GM19438 (cell line): ENCODE results near the gene GNAS.
"Not testable (repeated sequence)": the region's sequence is repeated elsewhere in the genome, so short reads cannot be mapped to it uniquely, and the experiment has no call there.

Experiments
- ATAC-seq: cut with Tn5 transposase; IDR thresholded peaks from one replicate; pipeline ENCODE4 v1.9.1; 2021; ENCODE audit warnings: low read depth; ENCODE audit not compliant: unreplicated experiment

GNAS gene

GRCh38 chr20:58826271-58826670 is 26.2 kb upstream of the GNAS start:
- ATAC-seq: no peak

GRCh38 chr20:58828136-58828535 is 24.4 kb upstream of the GNAS start:
- no peak for ATAC-seq

- not testable (repeated sequence) for ATAC-seq
Observed at GRCh38 chr20:58828804-58829203, 23.7 kb upstream of the GNAS start.

- no peak for ATAC-seq
Observed at GRCh38 chr20:58829531-58829941, 23.0 kb upstream of the GNAS start.

- no peak for ATAC-seq
Observed at GRCh38 chr20:58832457-58832856, 20.1 kb upstream of the GNAS start.

GRCh38 chr20:58833921-58834320 is 18.6 kb upstream of the GNAS start:
- ATAC-seq: no peak

- ATAC-seq: no peak
Observed at GRCh38 chr20:58835231-58835630, 17.3 kb upstream of the GNAS start.

- no peak for ATAC-seq
Observed at GRCh38 chr20:58836616-58837204, 15.8 kb upstream of the GNAS start.

- ATAC-seq: no peak
Observed at GRCh38 chr20:58837717-58838116, 14.8 kb upstream of the GNAS start.

GRCh38 chr20:58838174-58838573 is 14.3 kb upstream of the GNAS start:
- ATAC-seq: no peak

- no peak for ATAC-seq
Observed at GRCh38 chr20:58839474-58839874, 13.0 kb upstream of the GNAS start.

- no peak for ATAC-seq
Observed at GRCh38 chr20:58839991-58840747, 12.3 kb upstream of the GNAS start.

GRCh38 chr20:58840816-58841538 is 11.5 kb upstream of the GNAS start:
- ATAC-seq: no peak

- ATAC-seq: no peak
Observed at GRCh38 chr20:58841539-58842264, 10.8 kb upstream of the GNAS start.

- no peak for ATAC-seq
Observed at GRCh38 chr20:58842276-58842675, 10.2 kb upstream of the GNAS start.

- no peak for ATAC-seq
Observed at GRCh38 chr20:58843128-58843556, 9.4 kb upstream of the GNAS start.

GRCh38 chr20:58845706-58846105 is 6.8 kb upstream of the GNAS start:
- ATAC-seq: no peak

- no peak for ATAC-seq
Observed at GRCh38 chr20:58847463-58847862, 5.1 kb upstream of the GNAS start.

- ATAC-seq: peak; percentile 77
Observed at GRCh38 chr20:58850693-58851174, 1.8 kb upstream of the GNAS start, which contains the start of gene GNAS-AS1. Gene GNAS-AS1, minus strand, starts transcription at chr20:58850902.

- ATAC-seq: no peak
Observed at GRCh38 chr20:58851221-58851968, 1.1 kb upstream of the GNAS start.
